Measurements from ENCODE around the gene LYRM7.
"Not testable (repeated sequence)": the region's sequence is repeated elsewhere in the genome, so short reads cannot be mapped to it uniquely, and the experiment has no call there.

Gene LYRM7

GRCh38 chr5:131170540-131171275 is at the start of gene LYRM7:
Gene LYRM7, plus strand, starts transcription at chr5:131170944. Its CDS starts 77 bp downstream, at chr5:131171021.
- DNase-seq (ENCODE audit: low read depth in 2 of 2), result peak; percentile 75 to 87

- DNase-seq (ENCODE audit: low read depth in 2 of 2), result not testable (repeated sequence)
These were observed 43.5 kb upstream of the LYRM7 start for GRCh38 chr5:131127244-131127643.

DNA sequence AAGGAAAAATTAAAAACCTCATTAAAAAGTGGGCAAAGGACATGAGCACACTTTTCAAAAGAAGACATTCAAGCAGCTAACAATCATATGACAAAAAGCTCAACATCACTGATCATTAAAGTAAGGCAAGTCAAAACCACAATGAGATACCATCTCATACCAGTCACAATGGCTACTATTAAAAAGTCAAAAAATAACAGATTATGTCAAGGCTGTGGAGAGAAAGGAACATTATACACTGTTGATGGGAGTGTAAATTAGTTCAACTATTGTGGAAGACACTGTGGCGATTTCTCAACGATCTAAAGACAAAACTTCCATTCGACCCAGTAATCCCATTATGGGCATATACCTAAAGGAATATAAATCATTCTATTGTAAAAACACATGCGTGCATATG is 41.4 kb upstream of the LYRM7 start:
- DNase-seq (ENCODE audit: low read depth in 2 of 2), result no peak

DNA sequence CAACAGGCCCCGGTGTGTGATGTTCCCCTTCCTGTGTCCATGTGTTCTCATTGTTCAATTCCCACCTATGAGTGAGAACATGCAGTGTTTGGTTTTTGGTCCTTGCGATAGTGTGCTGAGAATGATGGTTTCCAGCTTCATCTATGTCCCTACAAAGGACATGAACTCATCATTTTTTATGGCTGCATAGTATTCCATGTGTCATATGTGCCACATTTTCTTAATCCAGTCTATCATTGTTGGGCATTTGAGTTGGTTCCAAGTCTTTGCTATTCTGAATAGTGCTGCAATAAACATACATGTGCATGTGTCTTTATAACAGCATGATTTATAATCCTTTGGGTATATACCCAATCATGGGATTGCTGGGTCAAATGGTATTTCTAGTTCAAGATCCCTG is 37.7 kb upstream of the LYRM7 start:
- DNase-seq (ENCODE audit: low read depth in 2 of 2), result not testable (repeated sequence)

- not testable (repeated sequence) for DNase-seq (ENCODE audit: low read depth in 2 of 2)
These were observed 32.3 kb upstream of the LYRM7 start for GRCh38 chr5:131138406-131138805.

DNA sequence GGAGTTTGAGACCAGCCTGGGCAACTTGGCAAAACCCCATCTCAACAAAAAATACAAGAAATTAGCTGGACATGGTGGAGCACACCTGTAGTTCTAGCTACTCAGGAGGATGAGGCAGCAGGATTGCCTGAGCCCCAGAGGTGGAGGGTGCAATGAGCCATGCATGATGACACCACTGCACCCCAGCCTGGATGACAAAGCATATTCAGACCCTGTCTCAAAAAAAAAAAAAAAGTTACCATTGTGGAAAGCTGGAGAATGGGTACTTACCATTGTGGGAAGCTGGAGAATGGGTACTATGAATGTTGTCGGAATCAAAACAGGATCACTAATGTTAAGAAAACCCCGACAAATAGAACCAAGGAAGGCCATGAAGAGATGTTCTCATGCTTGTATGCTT is 31.4 kb upstream of the LYRM7 start:
- DNase-seq (ENCODE audit: low read depth in 2 of 2), result no peak

- DNase-seq (ENCODE audit: low read depth in 2 of 2), result no peak
These were observed 27.6 kb upstream of the LYRM7 start for GRCh38 chr5:131142970-131143617.

DNA sequence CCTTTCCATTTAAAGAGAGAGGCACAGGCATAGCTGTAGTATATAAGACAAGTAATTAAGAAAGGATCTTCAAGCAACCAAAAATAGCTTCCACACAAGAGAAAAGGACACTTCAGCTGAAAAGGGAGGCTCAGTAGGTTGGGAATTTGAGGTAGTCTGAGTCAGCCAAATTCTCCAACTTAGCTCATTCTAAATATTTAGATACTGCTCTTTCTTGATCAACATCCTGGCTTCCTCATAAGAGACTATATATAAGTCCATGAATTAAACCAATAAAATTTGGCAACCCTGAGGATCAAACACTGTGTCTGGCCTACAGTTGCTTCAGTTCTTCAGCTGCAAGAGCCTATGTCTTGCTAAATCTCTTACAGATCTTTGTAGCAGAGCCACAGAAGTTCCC is 23.5 kb upstream of the LYRM7 start:
- no peak for DNase-seq (ENCODE audit: low read depth in 2 of 2)

DNA sequence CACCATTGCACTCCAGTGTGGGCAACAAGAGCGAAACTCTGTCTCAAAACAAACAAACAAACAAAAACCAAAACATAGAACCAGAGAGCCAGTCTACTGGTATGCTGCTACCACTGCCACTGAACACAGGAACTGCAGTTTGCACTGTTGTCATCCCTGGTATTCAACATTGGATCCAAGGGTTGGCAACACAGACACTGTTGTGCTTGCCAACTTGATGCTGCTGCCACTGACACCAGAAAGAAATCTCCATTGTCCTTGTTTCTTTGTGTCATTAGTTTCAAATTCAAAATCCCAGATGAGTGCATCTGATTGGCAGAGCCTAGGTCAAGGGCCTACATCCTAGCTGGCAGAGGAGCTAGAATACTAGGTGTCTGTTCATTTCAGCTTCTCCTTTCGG is 21.9 kb upstream of the LYRM7 start:
- no peak for DNase-seq (ENCODE audit: low read depth in 2 of 2)

DNA sequence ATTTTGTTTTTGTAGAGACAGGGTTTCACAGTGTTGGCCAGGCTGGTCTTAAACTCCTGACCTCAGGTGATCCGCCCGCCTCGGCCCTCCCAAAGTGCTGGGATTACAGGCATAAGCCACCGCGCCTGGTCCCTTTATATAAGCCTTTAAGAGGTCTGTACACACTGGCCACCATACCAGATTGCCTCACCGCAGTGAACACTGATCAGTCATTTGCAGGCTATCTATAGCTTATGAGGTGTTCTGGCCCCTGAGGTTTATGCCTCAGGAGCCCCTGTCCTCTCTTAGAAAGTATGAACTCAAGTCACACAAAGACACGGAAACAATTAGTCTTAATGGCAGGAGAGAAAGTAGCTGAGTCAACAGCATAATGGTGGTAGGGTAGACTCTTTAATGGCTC is 20.3 kb upstream of the LYRM7 start:
- DNase-seq (ENCODE audit: low read depth in 2 of 2), result no peak

DNA sequence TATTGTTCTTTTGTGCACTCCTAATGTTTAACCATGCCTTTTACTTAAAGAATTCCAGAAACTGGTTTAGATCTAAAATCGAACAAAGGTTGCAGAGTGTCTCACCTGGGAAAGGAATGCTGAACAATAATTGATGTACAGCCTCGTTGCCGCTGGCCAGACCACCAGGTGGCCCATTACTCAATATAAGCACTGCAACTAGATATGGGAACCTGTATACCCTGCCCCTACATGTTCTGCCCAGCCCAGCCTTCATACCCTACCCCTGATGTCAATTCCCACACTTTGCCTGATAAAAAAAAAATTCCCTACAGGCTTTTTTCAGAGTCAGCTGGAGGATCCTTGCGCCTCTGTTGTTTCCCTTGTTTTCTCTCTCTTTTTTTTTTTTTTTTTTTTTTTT is 19.5 kb upstream of the LYRM7 start:
- no peak for DNase-seq (ENCODE audit: low read depth in 2 of 2)

GRCh38 chr5:131156385-131156784 is 14.4 kb upstream of the LYRM7 start:
- no peak for DNase-seq (ENCODE audit: low read depth in 2 of 2)

DNA sequence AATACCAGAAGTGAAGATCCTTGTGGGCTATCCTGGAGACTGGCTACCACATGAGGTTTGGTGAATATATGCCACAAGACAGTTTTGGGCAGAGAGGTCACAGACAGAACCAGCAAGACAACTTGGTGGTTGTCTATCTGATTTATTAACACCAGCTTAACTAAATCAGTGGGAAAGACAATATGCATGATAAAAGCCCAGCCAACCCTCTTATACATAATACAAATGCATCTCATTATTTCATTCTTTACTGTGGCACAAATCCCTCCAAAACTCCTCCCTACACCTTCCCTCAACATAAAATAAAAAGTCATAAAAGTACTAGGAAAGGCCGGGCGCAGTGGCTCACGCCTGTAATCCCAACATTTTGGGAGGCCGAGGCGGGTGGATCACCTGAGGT is 13.8 kb upstream of the LYRM7 start:
- no peak for DNase-seq (ENCODE audit: low read depth in 2 of 2)

GRCh38 chr5:131160134-131160533 is 10.6 kb upstream of the LYRM7 start:
- no peak for DNase-seq (ENCODE audit: low read depth in 2 of 2)

GRCh38 chr5:131163276-131164119 is 7.2 kb upstream of the LYRM7 start:
- DNase-seq (ENCODE audit: low read depth in 2 of 2), result no peak

- DNase-seq (ENCODE audit: low read depth in 2 of 2), result peak; percentile 58
These were observed 6.3 kb upstream of the LYRM7 start for GRCh38 chr5:131164191-131165118.

GRCh38 chr5:131165119-131165727 is 5.5 kb upstream of the LYRM7 start, which contains the start of gene HINT1:
Gene HINT1, minus strand, starts transcription at chr5:131165256. Its CDS starts 51 bp downstream, at chr5:131165205.
- DNase-seq (ENCODE audit: low read depth in 2 of 2), result peak; percentile 89 to 93

GRCh38 chr5:131167615-131168014 is 3.1 kb upstream of the LYRM7 start:
- DNase-seq (ENCODE audit: low read depth in 2 of 2), result no peak

DNA sequence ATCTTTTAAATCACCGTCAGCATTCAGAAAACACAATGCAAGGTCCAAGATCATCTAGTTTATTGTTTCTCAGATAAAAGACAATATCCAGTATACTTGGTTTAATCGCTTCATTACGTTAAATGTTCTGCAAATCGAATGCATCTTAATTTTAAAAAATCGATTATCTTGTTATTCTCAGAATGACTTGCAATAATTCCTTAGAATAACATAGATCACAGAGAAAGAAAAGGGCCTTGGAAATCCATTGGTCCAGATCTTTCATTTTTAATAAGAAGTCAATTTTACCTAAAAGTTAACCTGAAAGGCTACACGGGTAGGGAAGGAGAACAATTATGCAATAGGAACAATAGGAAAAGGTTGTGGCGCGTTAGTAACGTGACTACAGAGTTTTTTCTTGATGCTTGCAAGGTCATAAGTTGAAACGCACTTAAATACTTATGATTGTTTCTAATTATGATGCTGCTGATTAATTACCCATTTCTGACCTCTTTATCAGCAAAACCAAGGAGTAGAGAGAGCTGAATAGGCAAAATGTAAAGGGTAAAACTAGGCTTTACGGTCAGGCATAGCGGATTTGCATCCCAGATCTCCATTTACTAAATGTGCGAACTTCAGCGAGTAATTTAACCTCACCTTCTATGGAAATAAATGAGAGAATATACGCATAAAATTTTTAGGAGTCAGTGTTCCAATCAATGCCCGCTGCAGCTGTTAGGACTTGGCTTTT is 769 bp upstream of the LYRM7 start:
- no peak for DNase-seq (ENCODE audit: low read depth in 2 of 2)

DNA sequence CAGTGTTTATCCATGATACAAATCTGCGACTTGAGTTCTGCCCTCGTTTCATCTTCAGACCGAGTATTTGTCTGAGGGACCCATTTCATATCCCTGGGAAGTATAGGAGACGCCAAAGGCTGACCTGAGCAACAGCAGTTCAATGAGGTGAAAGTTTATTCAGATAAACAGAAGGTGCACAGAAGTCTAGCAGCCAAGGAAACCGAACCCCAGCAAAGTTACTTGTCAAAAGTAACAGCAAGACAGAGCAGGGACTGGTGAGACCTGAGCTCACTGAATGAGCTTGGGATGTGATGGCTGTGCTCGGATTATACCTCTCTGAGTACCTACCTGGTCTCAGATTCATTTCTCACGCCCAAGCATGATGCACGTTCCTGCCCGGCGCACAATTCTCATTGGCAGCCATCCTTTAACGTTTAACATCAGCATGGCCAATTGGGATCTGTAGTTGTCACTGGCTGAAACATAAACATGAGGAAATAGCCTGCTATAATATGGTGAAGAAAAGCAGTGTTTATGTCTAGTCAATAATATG is 599 bp downstream of the LYRM7 start:
- no peak for DNase-seq (ENCODE audit: low read depth in 2 of 2)
